GM19351 (cell line): ENCODE measurements around the gene TGFB2.

ENCODE experiments used
- ATAC-seq: cut with Tn5 transposase; IDR thresholded peaks from one replicate; pipeline ENCODE4 v1.9.1; 2021; ENCODE audit warnings: mild to moderate bottlenecking, moderate library complexity; ENCODE audit not compliant: unreplicated experiment

The TGFB2 gene

DNA sequence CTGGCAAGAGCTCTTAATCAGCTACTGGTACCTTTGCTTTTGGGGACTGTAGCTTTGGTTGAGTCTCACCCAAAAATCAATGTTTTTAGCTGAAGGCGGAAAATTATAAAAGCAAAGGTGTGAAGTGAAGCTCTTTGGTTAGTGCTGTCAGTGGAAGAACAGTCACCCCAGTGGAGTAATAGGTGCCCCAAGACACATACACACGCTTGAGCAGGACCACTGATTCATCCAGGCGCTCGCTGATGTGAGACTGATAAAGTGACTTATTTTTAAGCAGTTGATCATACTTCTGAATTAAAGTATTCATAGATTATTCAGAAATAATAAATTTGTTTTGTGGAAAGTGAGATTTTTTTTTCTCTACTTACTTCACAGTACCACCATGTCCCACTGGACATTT lies 37.1 kb downstream of the TGFB2 start:
- ATAC-seq, result no peak

DNA sequence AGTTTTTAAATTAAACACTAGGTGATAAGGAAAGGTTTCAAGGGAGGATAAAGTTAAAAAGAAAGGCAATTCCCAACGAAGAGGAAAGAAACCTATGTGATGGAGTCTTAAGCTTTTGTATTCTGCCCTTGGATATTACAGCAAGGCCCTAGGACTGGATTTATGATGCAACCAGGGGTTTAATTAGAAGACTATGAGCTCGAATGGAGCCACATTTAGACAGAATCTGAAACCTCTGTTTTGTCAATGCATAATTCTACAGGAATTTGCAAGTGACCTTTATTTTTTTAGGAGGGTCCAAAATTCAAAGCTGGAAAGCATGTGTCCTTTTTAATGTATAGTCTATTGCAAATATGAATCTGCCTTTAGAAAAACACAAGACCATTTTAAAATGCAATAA lies 37.9 kb downstream of the TGFB2 start:
- no peak for ATAC-seq

DNA sequence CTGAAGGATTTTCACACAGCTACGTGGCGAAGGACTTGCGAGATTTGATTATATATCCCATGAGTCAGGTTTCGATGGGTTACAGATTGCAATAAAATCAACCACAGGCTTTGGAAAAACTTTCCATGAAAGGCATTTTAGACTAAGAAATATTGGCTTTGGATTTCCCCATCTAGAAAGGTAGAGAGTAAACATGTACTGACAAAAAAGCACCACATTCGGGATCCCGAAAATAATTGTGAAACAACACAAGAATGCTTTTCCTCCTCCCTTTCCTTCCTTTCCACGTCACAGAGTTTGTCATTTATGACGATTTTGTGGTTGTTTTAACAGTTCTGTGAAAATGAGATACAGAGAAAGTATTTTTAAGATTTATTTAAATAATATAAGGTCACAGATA lies 38.5 kb downstream of the TGFB2 start:
- no peak for ATAC-seq

GRCh38 chr1:218384581-218384993 lies 39.5 kb downstream of the TGFB2 start:
- ATAC-seq, result no peak

DNA sequence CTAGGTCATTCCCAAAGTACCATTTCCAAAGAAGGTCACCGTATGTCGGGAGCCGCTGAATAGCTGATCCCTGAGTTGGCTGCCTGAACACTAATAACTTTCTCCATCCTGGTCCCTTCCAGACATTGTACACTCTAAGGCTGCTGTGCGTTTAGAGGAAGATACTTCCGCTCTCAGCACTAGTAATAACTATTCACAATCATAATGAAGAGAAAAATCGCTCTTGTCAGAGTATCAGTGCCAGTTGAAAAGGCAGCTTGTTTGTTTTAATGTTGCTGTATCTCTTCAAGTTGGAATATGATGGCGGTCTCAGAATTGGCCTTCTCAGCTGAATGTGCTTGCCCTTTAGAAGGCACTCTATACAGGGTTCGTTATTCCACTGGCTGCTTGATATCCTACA lies 43.5 kb downstream of the TGFB2 start:
- ATAC-seq, result no peak

GRCh38 chr1:218390618-218391017 lies 45.5 kb downstream of the TGFB2 start:
- ATAC-seq, result no peak

DNA sequence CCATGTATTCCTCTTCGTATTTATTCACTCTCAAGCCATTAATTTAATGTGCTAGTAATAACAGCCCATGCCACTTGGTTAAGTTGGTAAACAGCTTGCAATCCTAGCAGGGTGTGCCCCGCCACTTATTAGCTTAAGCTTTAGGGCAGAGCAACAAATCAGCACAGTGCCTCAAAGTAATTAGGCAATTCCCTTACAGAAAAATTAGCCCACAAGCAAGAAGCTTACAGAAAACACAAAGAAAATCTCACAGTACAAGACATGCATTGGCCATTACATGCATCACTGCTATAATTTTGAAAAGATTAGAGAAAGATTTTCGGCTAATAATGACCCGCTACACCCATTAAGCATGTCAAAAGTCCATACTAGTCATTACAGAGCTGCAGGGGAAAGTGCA lies 47.6 kb downstream of the TGFB2 start:
- ATAC-seq, result no peak

DNA sequence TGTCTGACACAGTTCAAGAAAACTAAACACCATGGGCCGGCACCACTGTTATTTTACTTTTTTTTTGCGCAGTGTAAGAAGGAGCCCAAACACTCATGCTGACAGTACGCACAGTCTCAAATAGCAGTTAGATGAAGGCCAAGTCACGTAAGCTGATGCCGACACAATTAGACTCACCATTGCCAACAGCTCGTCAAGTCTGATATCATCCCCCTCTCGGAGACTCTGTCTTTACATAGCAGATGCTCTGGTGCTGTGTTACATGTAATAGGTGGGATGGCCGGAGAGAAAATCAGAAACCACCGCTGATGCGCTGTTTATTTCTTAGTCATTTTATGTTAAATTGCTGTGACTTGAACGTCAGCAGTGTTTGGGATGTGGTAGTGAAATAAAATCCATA lies 49.3 kb downstream of the TGFB2 start:
- no peak for ATAC-seq

DNA sequence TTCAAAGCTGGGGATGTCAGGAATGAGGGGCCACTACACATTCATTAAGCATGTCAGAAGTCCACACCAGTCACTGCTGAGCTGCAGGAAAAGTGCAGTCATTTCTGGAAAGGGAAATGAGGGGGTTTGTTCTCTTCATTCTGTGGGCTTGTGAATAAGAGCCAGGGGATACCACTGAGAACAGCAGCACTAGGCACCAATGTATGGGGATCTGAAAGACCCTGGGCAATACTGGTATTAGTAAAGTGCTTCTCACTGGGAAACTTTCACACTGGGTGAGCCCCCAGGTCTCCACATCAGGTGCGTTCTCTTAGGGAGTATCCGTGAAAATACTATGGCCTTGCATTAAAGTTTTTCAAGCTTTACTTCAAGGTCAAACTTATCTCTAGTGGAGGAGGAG lies 49.9 kb downstream of the TGFB2 start:
- no peak for ATAC-seq

GRCh38 chr1:218395916-218396315 lies 50.8 kb downstream of the TGFB2 start:
- ATAC-seq, result no peak

DNA sequence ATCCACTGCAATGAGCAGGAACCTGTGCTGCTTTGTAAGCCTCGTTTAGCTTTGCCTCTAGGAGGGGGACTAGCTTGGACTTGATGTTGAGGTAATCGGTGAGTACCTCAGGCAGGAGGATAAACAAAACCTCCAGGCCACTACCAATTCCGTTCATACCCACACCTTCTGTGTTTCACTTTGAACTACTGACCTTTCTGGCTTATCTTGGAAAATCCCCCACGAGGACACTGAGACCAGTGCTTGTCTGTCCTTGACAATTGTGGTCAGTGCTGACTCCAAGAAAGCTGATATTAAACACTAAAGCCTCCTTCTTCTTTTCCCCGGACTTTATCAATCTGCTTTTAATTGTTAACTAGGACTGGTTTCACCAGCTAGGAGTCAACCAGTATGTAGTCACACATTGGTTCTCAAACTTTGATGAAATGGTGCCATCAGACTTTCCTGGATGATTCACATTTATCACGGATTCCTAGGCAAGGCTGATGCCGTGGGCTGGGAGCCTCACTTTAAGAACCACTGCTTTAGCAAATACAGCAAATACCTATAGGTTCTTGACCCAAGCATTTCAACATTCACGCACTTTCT lies 52.7 kb downstream of the TGFB2 start:
- ATAC-seq, result no peak

- ATAC-seq, result no peak
Measured at GRCh38 chr1:218400624-218401023, 55.5 kb downstream of the TGFB2 start.

GRCh38 chr1:218401441-218401997 lies 56.4 kb downstream of the TGFB2 start:
- ATAC-seq, result no peak

- ATAC-seq, result no peak
Measured at GRCh38 chr1:218401998-218402785, 57.1 kb downstream of the TGFB2 start.

GRCh38 chr1:218402786-218403120 lies 57.6 kb downstream of the TGFB2 start:
- ATAC-seq, result no peak

- no peak for ATAC-seq
Measured at GRCh38 chr1:218403300-218403699, 58.2 kb downstream of the TGFB2 start.

GRCh38 chr1:218407630-218408029 lies 62.5 kb downstream of the TGFB2 start:
- no peak for ATAC-seq

DNA sequence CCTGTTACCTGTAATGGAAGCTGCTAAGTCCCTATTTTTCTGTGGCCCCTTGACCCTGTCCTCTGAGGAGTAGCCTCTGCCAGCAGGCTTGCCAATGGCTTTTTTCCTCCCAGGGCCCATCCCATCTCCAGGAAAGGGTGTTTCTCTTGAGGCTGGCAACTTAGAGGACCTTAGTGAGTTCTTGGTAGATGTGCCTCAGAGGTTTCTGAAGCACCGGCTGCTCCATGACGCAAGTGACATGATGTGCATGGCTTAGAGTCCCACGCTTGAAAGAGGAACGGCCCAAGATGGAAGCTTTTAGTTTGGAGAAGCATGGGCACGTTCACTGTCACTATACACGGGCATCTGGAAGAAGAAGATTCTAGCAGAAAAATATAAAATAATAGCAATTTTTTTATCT lies 63.0 kb downstream of the TGFB2 start:
- ATAC-seq, result no peak

GRCh38 chr1:218408942-218409341 lies 63.8 kb downstream of the TGFB2 start:
- no peak for ATAC-seq

- no peak for ATAC-seq
Measured at GRCh38 chr1:218409946-218410510, 64.9 kb downstream of the TGFB2 start.

GRCh38 chr1:218411101-218411500 lies 66.0 kb downstream of the TGFB2 start:
- ATAC-seq, result no peak

GRCh38 chr1:218412171-218412570 lies 67.0 kb downstream of the TGFB2 start:
- no peak for ATAC-seq
